SH-SY5Y (cell line): ENCODE measurements around the gene HIP1R.

Source experiments
- GATA2 ChIP-seq: IDR thresholded peaks from 2 replicates; pipeline ENCODE4 v1.6.1; 2011; ENCODE audit warnings: mild to moderate bottlenecking, low read depth, low read length
- GATA3 ChIP-seq: IDR thresholded peaks from 2 replicates; pipeline ENCODE4 v1.6.1; 2011; ENCODE audit warnings: low read depth, mild to moderate bottlenecking, low read length, moderate library complexity

DNA sequence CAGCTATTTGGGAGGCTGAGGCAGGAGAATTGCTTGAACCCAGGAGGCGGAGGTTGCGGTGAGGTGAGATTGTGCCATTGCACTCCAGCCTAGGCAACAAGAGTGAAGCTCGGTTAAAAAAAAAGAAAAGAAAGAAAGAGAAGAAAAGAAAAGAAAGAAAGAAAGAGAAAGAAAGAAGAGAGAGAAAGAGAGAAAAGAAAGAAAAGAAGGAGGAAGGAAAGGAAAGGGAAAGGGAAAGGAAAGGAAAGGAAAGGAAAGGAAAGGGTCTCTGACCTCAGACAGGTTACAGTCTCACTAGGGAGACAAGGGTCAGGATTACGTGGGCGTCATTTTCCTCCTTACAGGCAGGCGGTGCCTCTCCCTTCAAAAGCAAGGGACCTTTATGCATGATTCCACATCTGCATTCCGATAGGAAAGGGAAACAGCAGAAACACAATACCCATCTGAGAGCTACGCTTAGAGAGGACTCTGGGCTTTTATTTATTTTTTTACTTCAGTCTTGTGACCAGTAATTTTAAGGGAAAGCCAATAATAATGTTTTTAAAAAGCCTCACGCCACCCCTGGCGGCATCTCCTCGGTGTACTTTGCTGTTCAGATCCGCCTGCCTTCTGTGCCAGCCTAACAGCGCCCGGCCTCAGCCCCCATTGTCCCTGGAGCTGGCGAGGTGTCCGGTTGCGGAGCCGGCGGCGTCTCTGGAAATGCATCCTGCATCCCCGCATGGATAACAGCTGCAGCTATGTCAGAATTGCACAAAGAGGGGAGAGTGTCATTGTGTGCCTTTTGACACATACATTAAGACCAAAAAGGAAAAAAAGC lies 945 bp upstream of the HIP1R start:
- TF ChIP-seq GATA3 = no peak
- TF ChIP-seq GATA2 = no peak
